Peyer's patch (tissue), 4 donors: ENCODE data around the gene LANCL3.
"Not testable (repeated sequence)": the region's sequence is repeated elsewhere in the genome, so short reads cannot be mapped to it uniquely, and the experiment has no call there.

Source experiments
- POLR2A ChIP-seq, 2 donors: fragments of 450-650 bp; IDR thresholded peaks; one replicate each; pipeline ENCODE4 v1.5.1; 2017; ENCODE audit warnings: antibody characterized with exemption in 2 of 2, mild to moderate bottlenecking in 2 of 2, moderate library complexity in 2 of 2
- TF ChIP-seq, protein P1 (sequence below), 6 experiments: fragments of 450-650 bp in 4 of 6; fragments of 200-600 bp in 2 of 6; sonication (generic) in 1 of 6; IDR thresholded peaks; one replicate each; pipeline ENCODE4 v1.5.1; 2017 to 2019; ENCODE audit warnings: antibody characterized with exemption in 6 of 6, mild to moderate bottlenecking in 3 of 6, moderate library complexity in 1 of 6

DNA sequence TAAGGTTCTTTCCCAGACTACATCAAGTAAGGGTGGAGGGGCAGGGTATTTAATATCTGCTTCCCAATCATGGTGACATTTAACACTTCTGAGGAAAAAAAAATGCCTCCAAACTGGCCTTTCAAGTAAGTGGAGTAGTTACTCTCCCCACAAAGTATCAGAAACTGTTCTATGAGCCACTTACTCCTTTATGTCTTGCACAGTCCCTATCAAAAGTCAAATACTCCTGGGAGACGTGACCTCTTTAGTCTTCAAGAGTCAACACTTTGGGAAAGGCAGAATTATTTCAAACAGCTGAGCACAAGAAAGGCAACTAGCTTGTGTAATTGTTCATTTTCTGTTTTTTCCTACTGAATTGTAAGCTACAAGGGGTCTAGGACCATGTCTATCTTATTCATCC lies 1.1 kb upstream of the LANCL3 start:
- not testable (repeated sequence) for TF ChIP-seq POLR2A (IDR thresholded peaks at IDR 0.05)
- TF ChIP-seq, protein P1, sequence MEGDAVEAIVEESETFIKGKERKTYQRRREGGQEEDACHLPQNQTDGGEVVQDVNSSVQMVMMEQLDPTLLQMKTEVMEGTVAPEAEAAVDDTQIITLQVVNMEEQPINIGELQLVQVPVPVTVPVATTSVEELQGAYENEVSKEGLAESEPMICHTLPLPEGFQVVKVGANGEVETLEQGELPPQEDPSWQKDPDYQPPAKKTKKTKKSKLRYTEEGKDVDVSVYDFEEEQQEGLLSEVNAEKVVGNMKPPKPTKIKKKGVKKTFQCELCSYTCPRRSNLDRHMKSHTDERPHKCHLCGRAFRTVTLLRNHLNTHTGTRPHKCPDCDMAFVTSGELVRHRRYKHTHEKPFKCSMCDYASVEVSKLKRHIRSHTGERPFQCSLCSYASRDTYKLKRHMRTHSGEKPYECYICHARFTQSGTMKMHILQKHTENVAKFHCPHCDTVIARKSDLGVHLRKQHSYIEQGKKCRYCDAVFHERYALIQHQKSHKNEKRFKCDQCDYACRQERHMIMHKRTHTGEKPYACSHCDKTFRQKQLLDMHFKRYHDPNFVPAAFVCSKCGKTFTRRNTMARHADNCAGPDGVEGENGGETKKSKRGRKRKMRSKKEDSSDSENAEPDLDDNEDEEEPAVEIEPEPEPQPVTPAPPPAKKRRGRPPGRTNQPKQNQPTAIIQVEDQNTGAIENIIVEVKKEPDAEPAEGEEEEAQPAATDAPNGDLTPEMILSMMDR (IDR thresholded peaks at IDR 0.05): not testable (repeated sequence)
